Measurements from ENCODE around the gene POLR2B. TPM values are rescaled to one million over a fixed set of nuclear protein-coding genes. Genes with fewer than 3 reads are reported as not detected.
A peak's percentile ranks its signal among the peaks of the same experiment; 100 is the strongest.

POLR2B gene
- total RNA-seq, 1 donor from 2014 or later, result 135 TPM

DNA sequence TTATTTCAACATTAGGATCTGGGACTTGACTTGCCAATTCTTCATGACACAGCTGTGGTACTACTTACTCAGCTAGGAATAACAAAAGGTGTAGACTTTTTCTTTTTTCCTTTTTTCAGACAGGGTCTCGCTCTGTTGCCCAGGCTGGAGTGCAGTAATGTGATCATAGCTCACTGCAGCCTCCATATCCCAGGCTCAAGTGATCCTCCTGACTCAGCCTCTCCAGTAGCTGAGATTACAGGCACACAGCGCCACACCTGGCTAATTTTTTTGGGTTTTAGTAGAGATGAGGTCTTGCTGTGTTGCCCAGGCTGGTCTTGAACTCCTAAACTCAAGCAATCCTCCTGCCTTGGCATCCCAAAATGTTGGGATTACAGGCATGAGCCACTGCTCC, 17.6 kb upstream of the POLR2B start:
- Histone ChIP-seq H3K27me3 (ENCODE audit: insufficient read depth, low read length) (no peaks in the 10 kb centered on the region), H3K36me3 (ENCODE audit: insufficient read depth, low read length) (peaks cover 26% of the 10 kb centered on the region), H3K4me2 (ENCODE audit: low read length) (no peak overlapping the region), H2AFZ (ENCODE audit: low read depth, low read length) (no peak overlapping the region), H3K27ac (ENCODE audit: low read depth, low read length) (no peak overlapping the region), H4K20me1 (ENCODE audit: insufficient read depth, low read length) (no peaks in the 10 kb centered on the region), H3K4me1 (ENCODE audit: insufficient read depth, low read length) (peaks cover 7% of the 10 kb centered on the region), H3K4me3 (ENCODE audit: insufficient read depth, low read depth, low read length) (no peak overlapping the region), H3K9me3 (ENCODE audit: insufficient read depth, low read depth, low read length) (no peaks in the 10 kb centered on the region), H3K79me2 (ENCODE audit: insufficient read depth, low read length) (no peaks in the 10 kb centered on the region), H3K9ac (ENCODE audit: low read length) (no peak overlapping the region)
- Mint-ChIP-seq H3K4me1 (ENCODE audit: low read depth, unreplicated experiment) (peaks cover 2% of the 10 kb centered on the region), H3K9me3 (ENCODE audit: unreplicated experiment) (peaks cover 2% of the 10 kb centered on the region), H3K4me3 (ENCODE audit: unreplicated experiment) (no peak overlapping the region), H3K27me3 (ENCODE audit: low read depth, unreplicated experiment) (no peaks in the 10 kb centered on the region), H3K27ac (ENCODE audit: unreplicated experiment) (peak overlapping the region; percentile 58), H3K36me3 (ENCODE audit: low read depth, unreplicated experiment) (peaks cover 15% of the 10 kb centered on the region)
- DNase-seq (ENCODE audit: low read depth), result no peak
- FAIRE-seq, result no peak
- TF ChIP-seq, protein P1, sequence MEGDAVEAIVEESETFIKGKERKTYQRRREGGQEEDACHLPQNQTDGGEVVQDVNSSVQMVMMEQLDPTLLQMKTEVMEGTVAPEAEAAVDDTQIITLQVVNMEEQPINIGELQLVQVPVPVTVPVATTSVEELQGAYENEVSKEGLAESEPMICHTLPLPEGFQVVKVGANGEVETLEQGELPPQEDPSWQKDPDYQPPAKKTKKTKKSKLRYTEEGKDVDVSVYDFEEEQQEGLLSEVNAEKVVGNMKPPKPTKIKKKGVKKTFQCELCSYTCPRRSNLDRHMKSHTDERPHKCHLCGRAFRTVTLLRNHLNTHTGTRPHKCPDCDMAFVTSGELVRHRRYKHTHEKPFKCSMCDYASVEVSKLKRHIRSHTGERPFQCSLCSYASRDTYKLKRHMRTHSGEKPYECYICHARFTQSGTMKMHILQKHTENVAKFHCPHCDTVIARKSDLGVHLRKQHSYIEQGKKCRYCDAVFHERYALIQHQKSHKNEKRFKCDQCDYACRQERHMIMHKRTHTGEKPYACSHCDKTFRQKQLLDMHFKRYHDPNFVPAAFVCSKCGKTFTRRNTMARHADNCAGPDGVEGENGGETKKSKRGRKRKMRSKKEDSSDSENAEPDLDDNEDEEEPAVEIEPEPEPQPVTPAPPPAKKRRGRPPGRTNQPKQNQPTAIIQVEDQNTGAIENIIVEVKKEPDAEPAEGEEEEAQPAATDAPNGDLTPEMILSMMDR (IDR thresholded peaks at IDR 0.05; ENCODE audit: insufficient read depth, low read depth, low read length), result no peak
- TF ChIP-seq EZH2 (IDR thresholded peaks at IDR 0.05; ENCODE audit: insufficient read depth, low read length), result no peak

- FAIRE-seq (no peak), DNase-seq (ENCODE audit: low read depth) (no peak)
- peaks cover 23% of the 10 kb centered on the region for H3K36me3 Mint-ChIP-seq (ENCODE audit: low read depth, unreplicated experiment)
Measured at GRCh38 chr4:56971383-56971782, 7.3 kb upstream of the POLR2B start.

DNA sequence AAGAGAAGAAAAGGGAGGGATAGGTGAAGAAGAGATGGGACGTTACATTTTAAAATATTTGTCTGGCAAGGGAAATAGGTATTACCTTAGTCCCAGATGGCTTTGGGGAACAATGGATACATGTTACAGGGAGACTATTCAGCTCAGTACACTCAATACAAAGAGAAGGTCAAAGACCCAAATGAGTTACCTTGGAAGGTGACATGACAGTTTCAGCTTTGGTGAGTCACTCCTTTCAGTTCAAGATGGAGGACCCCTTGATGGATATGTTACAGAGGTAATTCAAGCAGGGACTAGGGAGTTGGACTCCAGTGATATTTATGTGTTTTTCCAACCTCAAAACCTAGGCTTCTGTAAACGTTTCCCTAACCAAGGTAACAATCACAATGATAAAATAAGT, 6.3 kb upstream of the POLR2B start:
- H3K4me3 Mint-ChIP-seq (ENCODE audit: unreplicated experiment), result no peak overlapping the region
- H3K4me1 Mint-ChIP-seq (ENCODE audit: low read depth, unreplicated experiment), result peaks cover 2% of the 10 kb centered on the region
- H3K79me2 ChIP-seq (ENCODE audit: insufficient read depth, low read length), result peaks cover 42% of the 10 kb centered on the region
- H3K36me3 Mint-ChIP-seq (ENCODE audit: low read depth, unreplicated experiment), result peaks cover 23% of the 10 kb centered on the region
- H4K20me1 ChIP-seq (ENCODE audit: insufficient read depth, low read length), result peaks cover 44% of the 10 kb centered on the region
- peaks cover 7% of the 10 kb centered on the region for H3K4me1 ChIP-seq (ENCODE audit: insufficient read depth, low read length)
- no peaks in the 10 kb centered on the region for H3K27me3 Mint-ChIP-seq (ENCODE audit: low read depth, unreplicated experiment)
- no peak overlapping the region for H3K27ac ChIP-seq (ENCODE audit: low read depth, low read length)
- no peak overlapping the region for H3K4me3 ChIP-seq (ENCODE audit: insufficient read depth, low read depth, low read length)
- no peak overlapping the region for H3K27ac Mint-ChIP-seq (ENCODE audit: unreplicated experiment)
- H3K9ac ChIP-seq (ENCODE audit: low read length), result no peak overlapping the region
- DNase-seq (ENCODE audit: low read depth), result no peak
- no peak for FAIRE-seq
- H3K27me3 ChIP-seq (ENCODE audit: insufficient read depth, low read length), result no peaks in the 10 kb centered on the region
- no peaks in the 10 kb centered on the region for H3K9me3 ChIP-seq (ENCODE audit: insufficient read depth, low read depth, low read length)
- no peak overlapping the region for H3K4me2 ChIP-seq (ENCODE audit: low read length)
- TF ChIP-seq EZH2 (IDR thresholded peaks at IDR 0.05; ENCODE audit: insufficient read depth, low read length), result no peak
- TF ChIP-seq, protein P1 (IDR thresholded peaks at IDR 0.05; ENCODE audit: insufficient read depth, low read depth, low read length), result no peak
- H2AFZ ChIP-seq (ENCODE audit: low read depth, low read length), result no peak overlapping the region
- no peaks in the 10 kb centered on the region for H3K9me3 Mint-ChIP-seq (ENCODE audit: unreplicated experiment)
- peaks cover 32% of the 10 kb centered on the region for H3K36me3 ChIP-seq (ENCODE audit: insufficient read depth, low read length)

More at GRCh38 chr4:56971383-56971782, 7.3 kb upstream of the POLR2B start:
- Histone ChIP-seq H3K79me2 (ENCODE audit: insufficient read depth, low read length) (peaks cover 32% of the 10 kb centered on the region), H4K20me1 (ENCODE audit: insufficient read depth, low read length) (peaks cover 35% of the 10 kb centered on the region), H3K36me3 (ENCODE audit: insufficient read depth, low read length) (peaks cover 38% of the 10 kb centered on the region), H3K4me1 (ENCODE audit: insufficient read depth, low read length) (peaks cover 7% of the 10 kb centered on the region), H2AFZ (ENCODE audit: low read depth, low read length) (no peak overlapping the region), H3K27me3 (ENCODE audit: insufficient read depth, low read length) (no peaks in the 10 kb centered on the region), H3K9ac (ENCODE audit: low read length) (no peak overlapping the region), H3K4me2 (ENCODE audit: low read length) (no peak overlapping the region), H3K4me3 (ENCODE audit: insufficient read depth, low read depth, low read length) (no peak overlapping the region), H3K27ac (ENCODE audit: low read depth, low read length) (no peak overlapping the region), H3K9me3 (ENCODE audit: insufficient read depth, low read depth, low read length) (no peaks in the 10 kb centered on the region)
- Mint-ChIP-seq H3K4me1 (ENCODE audit: low read depth, unreplicated experiment) (peaks cover 2% of the 10 kb centered on the region), H3K27me3 (ENCODE audit: low read depth, unreplicated experiment) (no peaks in the 10 kb centered on the region), H3K9me3 (ENCODE audit: unreplicated experiment) (no peaks in the 10 kb centered on the region), H3K27ac (ENCODE audit: unreplicated experiment) (no peak overlapping the region), H3K4me3 (ENCODE audit: unreplicated experiment) (no peak overlapping the region)
- no peak for TF ChIP-seq EZH2 (IDR thresholded peaks at IDR 0.05; ENCODE audit: insufficient read depth, low read length)
- TF ChIP-seq, protein P1 (IDR thresholded peaks at IDR 0.05; ENCODE audit: insufficient read depth, low read depth, low read length), result no peak
